ENCODE measurements around the gene RFX3.

The RFX3 gene

GRCh38 chr9:3490957-3491356, 34.8 kb downstream of the RFX3 start:
- DNase-seq (ENCODE audit: low read depth, low spot score): no peak

GRCh38 chr9:3482578-3482977, 43.2 kb downstream of the RFX3 start:
- no peak overlapping the region for H3K4me3 ChIP-seq (ENCODE audit: low read length)
- no peak for DNase-seq (ENCODE audit: low read depth, low spot score)

More at GRCh38 chr9:3490957-3491356, 34.8 kb downstream of the RFX3 start:
- H3K4me3 ChIP-seq (ENCODE audit: low read length): no peak overlapping the region

DNA sequence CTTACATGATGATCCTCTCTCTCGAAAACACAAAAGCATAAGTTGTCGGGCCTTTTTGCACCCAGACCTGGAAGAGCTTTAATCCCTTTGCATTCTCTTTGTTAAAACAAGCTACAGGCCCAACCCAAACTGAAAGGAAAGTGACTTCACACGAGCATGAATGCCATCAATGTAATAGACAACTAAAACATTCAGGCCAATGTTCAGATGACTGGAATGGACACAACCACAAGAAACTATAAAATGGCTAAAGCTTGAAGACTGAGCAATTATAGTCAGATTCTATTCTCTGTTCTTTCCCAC, 45.5 kb downstream of the RFX3 start:
- no peak for DNase-seq (ENCODE audit: low read depth, low spot score)
- no peak overlapping the region for H3K4me3 ChIP-seq (ENCODE audit: low read length)

DNA sequence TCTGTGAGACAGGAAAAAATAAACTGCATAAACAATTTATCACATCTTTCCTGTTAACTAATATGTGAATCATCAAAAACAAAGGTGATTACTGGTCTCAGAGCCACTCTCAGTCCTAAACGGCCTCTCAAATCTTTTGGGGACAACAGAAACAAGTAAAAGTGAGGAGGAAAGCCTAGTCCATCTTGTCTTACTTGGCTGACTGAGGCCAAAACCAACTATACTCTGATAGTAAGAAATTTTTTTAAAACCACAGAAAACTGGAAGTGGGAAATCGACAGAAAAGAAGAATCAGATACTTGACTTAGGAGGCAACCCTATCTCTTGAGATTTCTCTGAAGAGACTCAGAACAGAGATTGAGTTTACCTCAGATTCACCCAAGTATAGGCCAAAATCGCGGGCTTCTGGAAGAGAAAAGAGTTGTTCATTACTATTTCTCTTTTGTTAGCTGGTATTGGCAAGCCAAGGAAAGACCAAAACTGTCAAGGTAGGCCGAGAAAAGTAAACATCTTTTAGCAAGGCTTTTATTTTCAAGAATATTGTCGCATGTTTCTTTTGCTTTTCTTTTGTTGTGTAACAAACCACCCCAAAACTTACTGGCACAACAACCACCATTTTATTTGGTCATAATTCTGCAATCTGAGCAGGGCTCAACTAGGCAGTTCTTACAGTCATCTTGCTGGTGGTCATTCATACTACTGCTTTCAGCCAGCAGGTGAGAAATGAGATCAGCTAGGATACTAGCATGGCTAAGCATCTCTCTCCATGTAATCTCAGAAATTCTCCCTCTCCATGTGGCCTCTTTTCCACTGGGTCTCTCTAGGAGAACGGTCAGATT, 46.1 kb downstream of the RFX3 start:
- no peak for DNase-seq (ENCODE audit: low read depth, low spot score)
- H3K4me3 ChIP-seq (ENCODE audit: low read length): no peak overlapping the region

DNA sequence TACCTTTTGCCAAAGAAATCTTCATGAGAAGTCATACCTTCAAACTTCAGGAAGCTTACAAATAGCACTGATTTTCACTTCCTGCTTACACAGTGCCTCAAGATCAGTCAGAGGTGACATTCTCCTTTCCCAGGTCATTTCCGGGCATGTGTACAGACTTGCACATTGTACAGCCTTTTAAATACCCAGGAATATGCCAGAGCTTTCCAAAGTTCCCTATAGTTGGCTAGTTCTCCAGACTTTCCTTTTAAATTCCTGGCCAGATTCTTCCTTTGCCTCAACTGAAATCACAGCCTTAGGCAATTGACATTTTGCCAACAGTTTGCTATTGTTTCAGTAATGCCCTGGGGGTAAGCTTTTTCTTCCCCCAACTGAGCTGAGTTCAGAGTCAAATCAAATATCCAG, 47.2 kb downstream of the RFX3 start:
- no peak overlapping the region for H3K4me3 ChIP-seq (ENCODE audit: low read length)
- no peak for DNase-seq (ENCODE audit: low read depth, low spot score)

DNA sequence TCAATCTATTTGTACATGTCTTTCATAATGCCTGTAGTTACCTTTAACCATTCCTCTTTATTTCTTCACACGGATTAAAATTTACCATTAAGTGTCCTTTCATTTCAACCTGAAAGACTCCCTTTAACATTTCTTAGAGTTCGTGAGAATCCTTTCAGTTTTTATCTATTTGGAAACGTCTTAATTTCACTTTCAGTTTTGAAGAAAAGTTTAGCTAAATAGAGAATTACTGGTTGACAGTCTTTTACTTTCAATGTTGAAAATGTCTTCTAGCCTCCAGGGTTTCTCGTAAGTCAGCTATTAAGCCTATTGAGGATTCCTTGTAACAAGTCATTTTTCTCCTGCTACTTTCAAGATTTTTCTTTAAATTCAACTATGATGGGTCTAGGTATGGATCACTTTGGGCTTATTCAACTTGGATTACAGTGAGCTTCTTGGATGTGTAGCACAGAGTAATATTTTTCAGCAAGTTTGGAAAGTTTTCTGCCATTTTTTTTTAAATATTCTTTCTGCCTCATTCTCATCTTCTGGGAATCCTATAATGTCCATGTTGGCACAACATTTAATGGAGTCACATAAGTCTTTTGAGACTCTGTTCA, 48.5 kb downstream of the RFX3 start:
- DNase-seq (ENCODE audit: low read depth, low spot score): no peak
- H3K4me3 ChIP-seq (ENCODE audit: low read length): no peak overlapping the region

GRCh38 chr9:3475300-3476020, 50.3 kb downstream of the RFX3 start:
- no peak overlapping the region for H3K4me3 ChIP-seq (ENCODE audit: low read length)

DNA sequence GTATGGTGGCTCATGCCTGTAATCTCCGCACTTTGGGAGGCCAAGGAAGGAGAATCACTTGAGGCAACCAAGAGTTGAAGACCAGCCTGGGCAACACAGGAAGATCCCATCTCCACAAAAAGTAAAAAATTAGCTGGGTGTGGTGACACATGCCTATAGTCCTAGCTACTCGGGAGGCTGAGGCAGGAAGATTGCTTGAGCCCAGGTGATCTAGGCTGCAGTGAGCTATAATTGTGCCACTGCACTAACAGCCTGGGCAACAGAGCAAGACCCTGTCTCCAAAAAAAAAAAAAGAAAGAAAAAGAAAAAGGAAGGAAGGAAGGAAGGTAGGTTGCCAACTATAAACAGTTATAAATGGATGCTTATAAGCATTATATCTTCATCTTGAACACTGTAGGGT, 51.0 kb downstream of the RFX3 start:
- DNase-seq (ENCODE audit: low read depth, low spot score): no peak
- no peak overlapping the region for H3K4me3 ChIP-seq (ENCODE audit: low read length)

More at GRCh38 chr9:3475300-3476020, 50.3 kb downstream of the RFX3 start:
- no peak for DNase-seq (ENCODE audit: low read depth, low spot score)

DNA sequence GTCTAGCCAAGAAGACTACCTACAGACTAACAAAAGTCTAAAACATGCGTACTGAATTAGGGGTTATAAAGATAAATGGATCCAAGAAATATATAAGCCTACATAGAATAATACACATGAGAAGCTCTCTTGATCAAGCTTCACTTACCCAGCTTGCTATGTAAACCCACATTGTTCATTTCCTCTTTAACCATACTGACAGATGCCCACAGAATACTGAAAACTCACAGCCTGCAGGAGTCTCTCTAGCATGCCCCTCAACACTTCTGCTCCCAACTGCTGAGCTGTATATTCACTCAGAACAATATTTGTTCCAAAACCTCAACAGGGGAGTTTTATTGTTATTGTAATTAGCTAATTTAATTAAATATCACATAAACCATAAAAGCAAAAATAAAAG, 52.4 kb downstream of the RFX3 start:
- H3K4me3 ChIP-seq (ENCODE audit: low read length): no peak overlapping the region
- peak; percentile 9 for DNase-seq (ENCODE audit: low read depth, low spot score)

DNA sequence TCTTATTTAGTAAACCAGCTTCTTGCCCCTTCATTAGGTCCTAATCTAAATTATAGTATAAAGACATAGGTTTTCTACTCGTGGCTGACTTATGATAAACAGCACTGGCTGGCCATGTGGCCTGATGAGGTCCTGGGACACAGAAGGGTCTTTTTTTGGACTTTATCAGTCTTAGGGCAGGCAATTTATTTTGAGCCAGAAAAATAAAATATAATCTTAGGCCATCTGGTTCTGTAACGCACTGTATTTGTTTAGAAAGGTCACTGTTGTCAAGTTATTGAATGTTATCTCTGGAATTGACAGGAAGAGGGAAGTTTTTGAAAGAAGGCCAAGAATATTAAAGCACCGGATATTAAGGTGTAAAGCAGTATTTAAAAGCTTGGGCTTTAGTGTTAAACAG, 53.9 kb downstream of the RFX3 start:
- H3K4me3 ChIP-seq (ENCODE audit: low read length): no peak overlapping the region
- no peak for DNase-seq (ENCODE audit: low read depth, low spot score)

DNA sequence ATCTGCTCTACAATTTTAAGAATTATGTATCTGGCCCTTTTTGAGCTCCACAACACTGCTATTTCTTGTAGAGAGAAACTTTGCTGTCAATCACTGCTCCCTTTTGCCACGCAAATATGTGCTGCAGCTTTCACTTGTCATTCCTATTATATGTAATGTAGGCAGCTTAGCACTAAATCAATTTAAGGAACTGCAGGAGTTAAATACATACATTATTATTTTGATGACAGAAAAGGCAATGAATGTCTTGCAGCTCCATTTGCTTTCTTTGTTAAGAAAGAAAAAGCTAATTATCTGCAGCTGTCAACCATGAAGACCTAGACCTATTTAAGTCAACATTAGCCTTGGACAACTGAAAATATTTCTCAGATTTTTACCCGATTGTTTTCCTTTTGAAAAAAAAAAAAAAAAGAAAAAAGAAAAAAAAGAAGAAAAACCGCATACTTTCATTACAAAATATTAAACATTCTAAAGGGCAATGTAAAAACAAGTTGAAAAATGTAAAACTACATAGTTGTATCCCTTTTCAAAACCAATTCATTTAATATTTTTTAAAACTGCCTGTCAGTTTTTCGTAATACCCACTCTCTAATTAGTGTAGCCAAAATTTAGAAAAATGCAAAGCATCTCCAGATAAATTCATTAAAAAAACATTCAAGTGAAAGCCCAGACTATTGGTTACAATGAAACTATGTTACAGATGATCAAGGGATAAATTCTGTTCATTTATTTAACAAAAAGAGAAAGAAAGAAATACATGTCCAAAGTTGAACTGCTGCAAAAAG, 57.2 kb downstream of the RFX3 start:
- no peak overlapping the region for H3K4me3 ChIP-seq (ENCODE audit: low read length)
- DNase-seq (ENCODE audit: low read depth, low spot score): no peak

- DNase-seq (ENCODE audit: low read depth, low spot score): peak; percentile 30
- no peak overlapping the region for H3K4me3 ChIP-seq (ENCODE audit: low read length)
Measured at GRCh38 chr9:3467593-3468219, 58.1 kb downstream of the RFX3 start.

- no peak for DNase-seq (ENCODE audit: low read depth, low spot score)
- no peak overlapping the region for H3K4me3 ChIP-seq (ENCODE audit: low read length)
Measured at GRCh38 chr9:3464033-3464638, 61.7 kb downstream of the RFX3 start.

GRCh38 chr9:3458806-3459475, 66.9 kb downstream of the RFX3 start:
- no peak overlapping the region for H3K4me3 ChIP-seq (ENCODE audit: low read length)
- DNase-seq (ENCODE audit: low read depth, low spot score): no peak

GRCh38 chr9:3457175-3457574, 68.6 kb downstream of the RFX3 start:
- DNase-seq (ENCODE audit: low read depth, low spot score): no peak
- H3K4me3 ChIP-seq (ENCODE audit: low read length): no peak overlapping the region

DNA sequence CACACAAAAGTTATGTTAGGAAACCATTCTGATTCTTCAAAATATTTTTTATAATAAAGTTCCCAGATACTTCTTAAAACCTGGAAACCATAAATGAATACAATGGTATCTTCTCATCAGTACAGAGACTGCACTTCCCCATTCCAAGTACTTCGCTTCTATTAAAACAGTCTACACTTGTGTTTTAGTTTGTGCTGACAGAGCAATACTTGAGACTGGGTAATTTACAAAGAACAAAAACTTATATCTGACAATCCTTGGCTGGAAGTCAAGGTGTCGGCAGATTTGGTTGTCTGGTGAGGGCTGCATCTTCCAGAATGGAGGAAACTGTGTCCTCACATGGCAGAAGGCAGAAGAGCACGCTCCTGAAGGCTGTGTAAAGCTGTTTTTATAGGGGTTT, 70.1 kb downstream of the RFX3 start:
- no peak for DNase-seq (ENCODE audit: low read depth, low spot score)
- H3K4me3 ChIP-seq (ENCODE audit: low read length): no peak overlapping the region

- H3K4me3 ChIP-seq (ENCODE audit: low read length): no peak overlapping the region
- no peak for DNase-seq (ENCODE audit: low read depth, low spot score)
Measured at GRCh38 chr9:3455094-3455493, 70.7 kb downstream of the RFX3 start.

- H3K4me3 ChIP-seq (ENCODE audit: low read length): no peak overlapping the region
- DNase-seq (ENCODE audit: low read depth, low spot score): no peak
Measured at GRCh38 chr9:3451956-3452355, 73.8 kb downstream of the RFX3 start.

All from Jurkat, Clone E6-1 (cell line).